Chondrocyte (in vitro differentiated cells): ENCODE results near the gene TEKT5. TPM values are rescaled to one million over a fixed set of nuclear protein-coding genes. Genes with fewer than 3 reads are reported as not detected.

Source experiments
- DNase-seq: peaks from one replicate; pipeline ENCODE4 v3.0.0; 2021; ENCODE audit warnings: mixed read lengths, low spot score
- H3K27ac Mint-ChIP-seq: one replicate; pipeline ENCODE4 v1.8.0; 2021; ENCODE audit warnings: mild to moderate bottlenecking, moderate library complexity, mixed read lengths; ENCODE audit not compliant: unreplicated experiment
- H3K27me3 Mint-ChIP-seq: 2 replicates; pipeline ENCODE4 v1.8.0; 2021; ENCODE audit warnings: low read depth, mixed read lengths
- H3K36me3 Mint-ChIP-seq: 2 replicates; pipeline ENCODE4 v1.8.0; 2021; ENCODE audit warnings: low read depth, mixed read lengths
- H3K4me1 Mint-ChIP-seq: 2 replicates; pipeline ENCODE4 v1.8.0; 2021; ENCODE audit warnings: low read depth, mild to moderate bottlenecking, mixed read lengths
- H3K4me3 Mint-ChIP-seq: one replicate; pipeline ENCODE4 v1.8.0; 2021; ENCODE audit warnings: mild to moderate bottlenecking, moderate library complexity, mixed read lengths; ENCODE audit not compliant: unreplicated experiment
- H3K9me3 Mint-ChIP-seq: 2 replicates; pipeline ENCODE4 v1.8.0; 2021; ENCODE audit warnings: low read depth, mixed read lengths
- CTCF ChIP-seq: fragments of 200-600 bp; sonication (generic); IDR thresholded peaks from 2 replicates; pipeline ENCODE4 v1.5.0; 2021; ENCODE audit warnings: antibody characterized with exemption, mild to moderate bottlenecking, moderate library complexity
- total RNA-seq: library from RNA; stranded (reverse); gene quantifications from 3 replicates; pipeline ENCODE4 v1.2.1, GENCODE V29; 2021

The TEKT5 gene
- total RNA-seq, 1 donor from 2014 or later: not detected

- H3K27me3 Mint-ChIP-seq: peaks cover 27% of the 10 kb centered on the region
- no peak for DNase-seq
- H3K9me3 Mint-ChIP-seq: peaks cover 4% of the 10 kb centered on the region
- H3K4me3 Mint-ChIP-seq: no peak overlapping the region
- no peak for TF ChIP-seq CTCF
- H3K27ac Mint-ChIP-seq: no peak overlapping the region
- no peaks in the 10 kb centered on the region for H3K4me1 Mint-ChIP-seq
- no peaks in the 10 kb centered on the region for H3K36me3 Mint-ChIP-seq
These were observed 93.0 kb downstream of the TEKT5 start for GRCh38 chr16:10601444-10602408.

DNA sequence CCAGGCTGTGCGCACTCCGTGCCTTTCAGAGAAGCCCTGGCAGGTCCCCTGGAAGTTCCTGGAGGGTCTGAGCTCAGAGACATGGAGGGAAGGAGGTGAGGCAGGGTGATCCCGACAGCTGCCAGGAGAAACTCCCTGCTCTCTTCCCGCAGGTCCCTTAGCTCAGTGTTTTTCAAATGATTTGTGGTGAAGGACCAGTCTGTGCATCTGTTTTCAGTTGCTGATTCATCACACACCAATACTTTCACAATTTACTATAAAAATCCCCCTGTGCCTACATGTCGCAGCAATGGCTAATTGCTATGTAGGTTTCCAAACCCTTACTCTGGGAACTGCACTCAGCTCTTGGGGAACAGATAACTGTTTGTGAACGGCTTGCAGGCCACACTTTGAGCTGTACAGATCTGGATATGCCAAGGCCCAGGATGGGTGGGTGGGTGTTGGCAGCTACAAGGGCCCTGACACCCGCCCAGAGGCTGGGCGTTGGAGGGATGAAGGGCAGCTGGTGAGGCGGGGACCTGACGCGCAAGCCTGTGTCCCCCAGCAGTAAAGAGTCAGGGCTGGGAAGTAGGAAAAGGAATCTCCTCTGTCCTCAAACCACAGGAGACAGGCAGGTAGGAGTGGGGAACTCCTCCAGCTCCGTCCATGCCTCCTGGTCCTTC lies 93.8 kb downstream of the TEKT5 start:
- peaks cover 27% of the 10 kb centered on the region for H3K27me3 Mint-ChIP-seq
- TF ChIP-seq CTCF: no peak
- DNase-seq: no peak
- H3K4me1 Mint-ChIP-seq: no peaks in the 10 kb centered on the region
- no peak overlapping the region for H3K4me3 Mint-ChIP-seq
- H3K36me3 Mint-ChIP-seq: no peaks in the 10 kb centered on the region
- H3K27ac Mint-ChIP-seq: no peak overlapping the region
- peaks cover 4% of the 10 kb centered on the region for H3K9me3 Mint-ChIP-seq

- no peak overlapping the region for H3K27ac Mint-ChIP-seq
- no peaks in the 10 kb centered on the region for H3K4me1 Mint-ChIP-seq
- H3K27me3 Mint-ChIP-seq: peaks cover 30% of the 10 kb centered on the region
- no peak overlapping the region for H3K4me3 Mint-ChIP-seq
- no peak for DNase-seq
- no peak for TF ChIP-seq CTCF
- no peaks in the 10 kb centered on the region for H3K36me3 Mint-ChIP-seq
- H3K9me3 Mint-ChIP-seq: peaks cover 4% of the 10 kb centered on the region
These were observed 95.1 kb downstream of the TEKT5 start for GRCh38 chr16:10599626-10600025.

DNA sequence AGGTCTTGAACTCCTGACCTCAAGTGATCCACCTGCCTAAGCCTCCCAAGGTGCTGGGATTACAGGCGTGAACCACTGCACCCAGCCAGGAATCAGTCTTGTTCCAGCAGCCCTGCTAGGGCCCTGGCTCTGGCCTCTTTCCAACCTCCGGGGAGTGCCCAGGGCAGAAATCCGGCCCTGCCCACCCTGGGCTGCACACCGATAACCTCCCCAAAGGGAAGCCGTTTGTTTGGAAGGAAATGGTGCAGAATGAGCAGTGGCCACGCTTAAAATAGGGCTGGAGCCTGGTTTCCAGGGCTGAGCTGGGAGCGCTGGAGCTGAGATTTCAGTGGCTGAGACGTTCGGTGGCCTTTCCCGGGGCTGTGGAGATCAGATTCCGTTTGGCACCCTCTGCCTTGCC lies 96.6 kb downstream of the TEKT5 start:
- TF ChIP-seq CTCF: no peak
- no peaks in the 10 kb centered on the region for H3K36me3 Mint-ChIP-seq
- no peak for DNase-seq
- H3K4me3 Mint-ChIP-seq: no peak overlapping the region
- no peak overlapping the region for H3K27ac Mint-ChIP-seq
- H3K9me3 Mint-ChIP-seq: no peaks in the 10 kb centered on the region
- H3K27me3 Mint-ChIP-seq: peaks cover 26% of the 10 kb centered on the region
- H3K4me1 Mint-ChIP-seq: no peaks in the 10 kb centered on the region

DNA sequence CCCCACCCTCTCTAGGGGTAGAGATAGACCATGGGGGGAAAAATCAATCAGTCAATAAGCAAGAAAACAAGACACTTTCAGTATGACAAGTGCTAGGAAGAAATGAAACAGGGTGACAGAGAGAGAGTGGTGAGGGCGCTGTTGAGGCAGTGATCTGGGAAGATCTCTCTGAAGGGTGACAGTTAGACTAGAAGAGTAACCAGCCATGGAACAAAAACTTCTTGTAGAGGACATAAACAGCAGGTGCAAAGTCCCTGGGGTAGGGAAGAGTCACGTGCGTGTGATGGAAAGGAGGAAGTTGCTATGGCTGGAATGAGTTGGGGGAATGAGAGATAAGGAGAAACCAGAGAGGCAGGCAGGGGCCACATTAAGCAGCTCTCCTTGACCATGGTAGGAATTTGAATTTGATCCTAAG lies 97.5 kb downstream of the TEKT5 start:
- no peak for DNase-seq
- TF ChIP-seq CTCF: no peak
- H3K27ac Mint-ChIP-seq: no peak overlapping the region
- no peaks in the 10 kb centered on the region for H3K4me1 Mint-ChIP-seq
- H3K27me3 Mint-ChIP-seq: peaks cover 21% of the 10 kb centered on the region
- no peaks in the 10 kb centered on the region for H3K9me3 Mint-ChIP-seq
- H3K36me3 Mint-ChIP-seq: no peaks in the 10 kb centered on the region
- H3K4me3 Mint-ChIP-seq: no peak overlapping the region
